Ovary (tissue), 9 donors: ENCODE data around the gene METTL22. TPM values are rescaled to one million over a fixed set of nuclear protein-coding genes. Genes with fewer than 3 reads are reported as not detected.

Source experiments
- DNase-seq, 5 donors: peaks; one replicate each; pipeline ENCODE4 v3.0.0-alpha.2; 2019 to 2020
- H3K27ac ChIP-seq, 2 donors: fragments of 200-600 bp; one replicate each; pipeline versions ENCODE4 v1.5.1 to v1.8.0; 2019 to 2022
- H3K27me3 ChIP-seq: fragments of 200-600 bp; one replicate; pipeline ENCODE4 v1.8.0; 2022
- H3K36me3 ChIP-seq: fragments of 200-600 bp; sonication (generic); one replicate; pipeline ENCODE4 v1.5.1; 2019
- H3K4me1 ChIP-seq: one replicate; pipeline ENCODE4 v1.8.1; 2013; ENCODE audit warnings: mild to moderate bottlenecking, moderate library complexity; ENCODE audit not compliant: insufficient read depth
- H3K4me3 ChIP-seq: fragments of 200-600 bp; sonication (generic); one replicate; pipeline ENCODE4 v1.5.1; 2017
- H3K9me3 ChIP-seq, 2 donors: fragments of 200-600 bp in 1 of 2; sonication (generic) in 1 of 2; one replicate each; pipeline versions ENCODE4 v1.5.1 to v1.8.1; 2013 to 2019; ENCODE audit warnings: mild to moderate bottlenecking in 1 of 2, moderate library complexity in 1 of 2
- EP300 ChIP-seq: sonication (generic); formaldehyde crosslinking; IDR thresholded peaks from one replicate; pipeline ENCODE4 v1.6.1; 2017; ENCODE audit warnings: antibody characterized with exemption
- POLR2A ChIP-seq: fragments of 450-650 bp; IDR thresholded peaks from one replicate; pipeline ENCODE4 v1.6.1; 2017; ENCODE audit warnings: antibody characterized with exemption, mild to moderate bottlenecking, moderate library complexity
- WGBS, 3 donors: extraction: QIAGEN DNeasy Blood & Tissue Kit in 1 of 3; methylation state at CpG; one replicate each; pipeline versions ENCODE4 v1.1.5 to v1.1.7; 2013 to 2017; 5-methylcytosine and 5-hydroxymethylcytosine counted together
- intact Hi-C, 4 donors: fragments of 100-400 bp; cut with DNase I; formaldehyde crosslinking; loops; one replicate each; pipeline versions ENCODE4 v1.11.0 to v1.15.1; 2022 to 2023
- polyA plus RNA-seq, 2 donors: library from polyadenylated mRNA; stranded (reverse); fragments of 200-250 nt in 1 of 2; fragments of 350-450 nt in 1 of 2; fragmentation: Illumina TruSeq in 1 of 2; extraction: RNeasy Lipid Tissue Mini Kit (QIAGEN cat#74804) in 1 of 2; gene quantifications; one replicate each; pipeline ENCODE4 v1.2.3, GENCODE V29; 2013 to 2014
- total RNA-seq, 7 donors: library from RNA; depleted of rRNA in 2 of 7; stranded (reverse); fragments of >200 nt in 2 of 7; fragmentation: NEBNext Ultra II Directional in 3 of 7; extraction: Animal tissue kit (Norgen Biotek cat#: 25700) in 3 of 7; gene quantifications; one replicate each; pipeline versions ENCODE4 v1.1.0 to v1.2.4, GENCODE V29; 2016 to 2023
- TF ChIP-seq, protein P1 (sequence below), 3 donors: fragments of 450-650 bp in 2 of 3; fragments of 200-600 bp in 1 of 3; IDR thresholded peaks; one replicate each; pipeline versions ENCODE4 v1.5.1 to v1.8.0; 2016 to 2022; ENCODE audit warnings: antibody characterized with exemption in 3 of 3, mild to moderate bottlenecking in 1 of 3
- donor health status: DM: no; HTN: no; CAD: no; lungs with moderate emphysema.
- donor health status: DM: no; HTN: no; CAD: no.
- donor health status: Bipolar disorder and iron deficiency.
- donor health status: DM: yes; HTN: yes; CAD: no.
- donor health status: DM: no; HTN: no; CAD: no.
- donor health status: DM: yes; HTN: yes; CAD: no.

METTL22 gene
- total and polyA plus RNA-seq, 9 donors, result 14.2 to 45.8 (median 29.1) TPM

DNA sequence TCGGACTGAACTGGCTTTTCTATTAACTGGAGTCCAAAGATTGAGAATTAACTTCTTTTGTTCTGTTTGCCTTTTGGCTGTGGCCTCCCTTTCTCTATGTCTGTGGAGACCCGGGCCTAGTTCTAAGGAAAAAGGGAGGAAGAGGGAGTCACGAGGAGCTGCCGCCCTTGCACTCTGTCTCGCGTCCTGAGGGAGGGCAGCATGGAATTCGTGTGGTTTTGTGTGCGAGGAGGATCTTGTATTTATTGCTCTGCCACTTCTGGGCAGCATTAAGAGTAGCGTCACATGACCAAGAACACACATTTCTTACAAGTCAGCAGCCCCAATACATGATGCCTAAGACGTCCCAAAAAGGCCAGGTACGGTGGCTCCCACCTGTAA, 23.6 kb downstream of the METTL22 start:
- no peak overlapping the region for H3K27ac ChIP-seq
- TF ChIP-seq, protein P1, sequence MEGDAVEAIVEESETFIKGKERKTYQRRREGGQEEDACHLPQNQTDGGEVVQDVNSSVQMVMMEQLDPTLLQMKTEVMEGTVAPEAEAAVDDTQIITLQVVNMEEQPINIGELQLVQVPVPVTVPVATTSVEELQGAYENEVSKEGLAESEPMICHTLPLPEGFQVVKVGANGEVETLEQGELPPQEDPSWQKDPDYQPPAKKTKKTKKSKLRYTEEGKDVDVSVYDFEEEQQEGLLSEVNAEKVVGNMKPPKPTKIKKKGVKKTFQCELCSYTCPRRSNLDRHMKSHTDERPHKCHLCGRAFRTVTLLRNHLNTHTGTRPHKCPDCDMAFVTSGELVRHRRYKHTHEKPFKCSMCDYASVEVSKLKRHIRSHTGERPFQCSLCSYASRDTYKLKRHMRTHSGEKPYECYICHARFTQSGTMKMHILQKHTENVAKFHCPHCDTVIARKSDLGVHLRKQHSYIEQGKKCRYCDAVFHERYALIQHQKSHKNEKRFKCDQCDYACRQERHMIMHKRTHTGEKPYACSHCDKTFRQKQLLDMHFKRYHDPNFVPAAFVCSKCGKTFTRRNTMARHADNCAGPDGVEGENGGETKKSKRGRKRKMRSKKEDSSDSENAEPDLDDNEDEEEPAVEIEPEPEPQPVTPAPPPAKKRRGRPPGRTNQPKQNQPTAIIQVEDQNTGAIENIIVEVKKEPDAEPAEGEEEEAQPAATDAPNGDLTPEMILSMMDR (IDR thresholded peaks at IDR 0.05), result no peak
- TF ChIP-seq POLR2A, result no peak
- no peaks in the 10 kb centered on the region for H3K36me3 ChIP-seq
- H3K4me1 ChIP-seq, result no peaks in the 10 kb centered on the region
- no peaks in the 10 kb centered on the region for H3K9me3 ChIP-seq
- DNase-seq, result no peak
- 68 to 75% (median 68%) methylated on average over 11 of the region's 11 CpGs for WGBS, 3 donors
- no peaks in the 10 kb centered on the region for H3K27me3 ChIP-seq
- intact Hi-C loops, result no loop called here
- no peak overlapping the region for H3K4me3 ChIP-seq

DNA sequence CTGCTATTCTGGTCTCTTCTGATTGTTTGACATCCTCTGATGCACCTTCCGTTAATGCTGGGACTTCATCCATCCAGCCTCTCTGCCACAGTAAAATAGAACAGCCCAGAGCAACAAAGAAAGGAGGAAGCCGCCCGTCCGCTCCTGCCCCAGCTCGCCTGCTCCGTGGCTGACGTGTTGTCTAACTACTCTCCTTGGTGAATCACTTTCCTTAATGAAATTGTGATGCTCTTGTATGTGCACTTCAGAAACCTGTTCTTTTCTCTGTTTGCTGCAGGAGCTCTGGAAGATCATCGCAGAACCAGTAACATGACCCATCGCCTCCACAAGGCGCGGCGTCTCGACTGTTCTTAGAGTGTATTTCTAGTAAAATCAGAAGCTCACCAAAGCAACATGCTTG, 24.3 kb downstream of the METTL22 start:
- H3K9me3 ChIP-seq, result no peaks in the 10 kb centered on the region
- intact Hi-C loops, result no loop called here
- H3K4me1 ChIP-seq, result no peaks in the 10 kb centered on the region
- 86 to 91% (median 88%) methylated on average over 13 of the region's 13 CpGs for WGBS, 3 donors
- no peak overlapping the region for H3K4me3 ChIP-seq
- no peaks in the 10 kb centered on the region for H3K27me3 ChIP-seq
- no peaks in the 10 kb centered on the region for H3K36me3 ChIP-seq
- TF ChIP-seq, protein P1 (IDR thresholded peaks at IDR 0.05), result no peak
- no peak for TF ChIP-seq EP300
- TF ChIP-seq POLR2A, result no peak
- H3K27ac ChIP-seq, result no peak overlapping the region
- no peak for DNase-seq

DNA sequence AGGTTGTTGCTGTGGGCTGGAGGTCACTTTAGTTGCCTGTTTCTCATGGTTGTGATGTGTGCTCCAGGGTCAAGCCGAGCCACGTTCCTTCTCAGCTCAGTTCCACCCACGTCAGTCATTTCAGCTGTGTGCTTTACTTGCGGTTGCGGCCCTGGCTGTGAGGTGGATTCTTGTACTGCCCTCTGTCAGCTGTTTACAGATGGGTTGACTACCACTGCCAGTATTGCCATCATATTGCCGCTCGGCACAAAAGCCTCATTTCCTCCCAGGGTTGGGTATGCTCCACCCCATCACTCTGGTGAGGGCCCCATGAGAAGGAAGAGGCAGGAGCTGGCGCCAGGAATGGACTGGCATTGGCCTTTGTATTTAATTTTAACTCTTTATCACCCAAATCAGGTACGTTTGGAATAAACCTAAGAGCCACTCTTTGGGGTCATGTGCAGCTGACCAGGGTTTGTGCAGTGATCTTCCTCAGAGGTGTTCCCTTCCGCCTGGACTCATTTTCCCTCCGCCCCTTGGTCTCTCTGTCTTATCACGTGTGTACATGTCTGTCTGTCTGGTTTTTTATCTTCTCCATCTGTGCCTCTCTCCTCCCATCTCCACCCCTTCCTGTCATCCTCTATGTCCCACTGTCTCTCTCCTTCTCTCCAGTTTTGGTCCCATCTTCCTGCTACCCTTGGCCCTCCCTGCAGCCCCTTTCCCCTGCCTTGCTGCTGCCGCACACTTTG, 25.0 kb downstream of the METTL22 start:
- no peak overlapping the region for H3K27ac ChIP-seq
- H3K4me3 ChIP-seq, result no peak overlapping the region
- DNase-seq, result no peak
- H3K4me1 ChIP-seq, result no peaks in the 10 kb centered on the region
- H3K27me3 ChIP-seq, result no peaks in the 10 kb centered on the region
- no peaks in the 10 kb centered on the region for H3K36me3 ChIP-seq
- no peaks in the 10 kb centered on the region for H3K9me3 ChIP-seq
- intact Hi-C loops, result no loop called here
- TF ChIP-seq, protein P1 (IDR thresholded peaks at IDR 0.05), result no peak
- TF ChIP-seq POLR2A, result no peak
- no peak for TF ChIP-seq EP300
- WGBS, 3 donors, result 60 to 66% (median 63%) methylated on average over 13 of the region's 13 CpGs

DNA sequence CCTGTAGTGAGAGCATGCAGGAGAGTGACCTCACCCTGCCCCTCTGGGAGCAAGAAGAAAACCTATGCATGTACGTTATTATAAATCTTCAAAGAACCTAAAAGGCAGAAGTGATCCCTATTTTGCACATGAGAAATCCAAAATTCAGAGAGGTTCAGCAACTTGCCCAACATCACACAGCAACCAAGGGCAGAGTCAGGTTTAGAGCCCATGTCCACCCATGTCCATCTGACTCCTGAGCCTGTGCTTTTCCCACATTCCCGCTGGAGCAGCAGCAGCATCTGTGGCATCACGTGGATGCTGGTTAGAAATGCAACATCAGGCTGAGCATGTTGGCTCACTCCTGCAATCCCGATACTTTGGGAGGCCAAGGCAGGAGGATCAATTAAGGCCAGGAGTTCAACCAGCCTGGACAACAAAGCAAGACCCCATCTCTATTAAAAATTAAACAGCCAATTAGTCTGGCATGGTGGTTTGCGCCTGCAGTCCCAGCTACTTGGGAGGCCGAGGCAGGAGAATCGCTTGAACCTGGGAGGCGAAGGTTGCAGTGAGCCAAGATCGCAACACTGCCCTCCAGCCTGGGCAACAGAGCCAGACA, 26.3 kb downstream of the METTL22 start:
- Histone ChIP-seq H3K4me3 (no peak overlapping the region), H3K27ac (no peak overlapping the region), H3K4me1 (no peaks in the 10 kb centered on the region), H3K27me3 (no peaks in the 10 kb centered on the region), H3K9me3 (no peaks in the 10 kb centered on the region), H3K36me3 (no peaks in the 10 kb centered on the region)
- DNase-seq, result no peak
- intact Hi-C loops, result no loop called here
- WGBS, 3 donors, result 71 to 73% (median 73%) methylated on average over 9 of the region's 9 CpGs
- TF ChIP-seq POLR2A, result no peak
- no peak for TF ChIP-seq EP300
- TF ChIP-seq, protein P1 (IDR thresholded peaks at IDR 0.05), result no peak
